ENCODE measurements around the gene LRRC4C. TPM values are rescaled to one million over a fixed set of nuclear protein-coding genes. Genes with fewer than 3 reads are reported as not detected.

The LRRC4C gene
- total and polyA plus RNA-seq, 10 of the 15 experiments (the other 5 are each of a cell fraction or from before 2014, with no cell fraction given): 1.5 TPM; not detected in 9

DNA sequence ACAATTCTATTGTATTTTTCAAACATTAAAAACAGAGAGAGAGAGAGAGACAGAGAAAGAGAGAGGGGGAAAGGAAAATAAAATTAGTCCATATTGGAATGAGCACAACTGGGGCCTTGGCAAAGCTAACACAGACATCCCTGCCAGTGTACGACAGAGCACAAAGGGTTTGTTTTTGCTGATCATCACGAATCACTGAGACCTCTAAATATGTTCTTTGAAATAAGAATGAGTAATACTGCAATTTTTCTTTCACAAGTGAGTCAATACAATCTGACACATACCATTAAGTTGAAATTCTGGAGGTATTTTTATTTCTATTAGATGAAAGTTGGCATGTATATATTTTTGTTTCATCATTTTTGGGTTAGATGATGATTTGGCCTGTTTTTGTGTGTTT lies 27.0 kb upstream of the LRRC4C start (continued):
- TF ChIP-seq, protein P1, sequence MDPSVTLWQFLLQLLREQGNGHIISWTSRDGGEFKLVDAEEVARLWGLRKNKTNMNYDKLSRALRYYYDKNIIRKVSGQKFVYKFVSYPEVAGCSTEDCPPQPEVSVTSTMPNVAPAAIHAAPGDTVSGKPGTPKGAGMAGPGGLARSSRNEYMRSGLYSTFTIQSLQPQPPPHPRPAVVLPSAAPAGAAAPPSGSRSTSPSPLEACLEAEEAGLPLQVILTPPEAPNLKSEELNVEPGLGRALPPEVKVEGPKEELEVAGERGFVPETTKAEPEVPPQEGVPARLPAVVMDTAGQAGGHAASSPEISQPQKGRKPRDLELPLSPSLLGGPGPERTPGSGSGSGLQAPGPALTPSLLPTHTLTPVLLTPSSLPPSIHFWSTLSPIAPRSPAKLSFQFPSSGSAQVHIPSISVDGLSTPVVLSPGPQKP (IDR thresholded peaks at IDR 0.05; ENCODE audit: low read depth, low read length): no peak
- TF ChIP-seq USF2 (IDR thresholded peaks at IDR 0.05; ENCODE audit: borderline replicate concordance, low read depth, low read length): no peak
- no peak for TF ChIP-seq CHD4 (IDR thresholded peaks at IDR 0.05)
- no peak for TF ChIP-seq POU2F2 (IDR thresholded peaks at IDR 0.05; ENCODE audit: borderline replicate concordance, low read depth, low read length)
- TF ChIP-seq HDGF (IDR thresholded peaks at IDR 0.05): no peak
- no peak for TF ChIP-seq BHLHE40 (IDR thresholded peaks at IDR 0.05; ENCODE audit: borderline replicate concordance in 1 of 2, low read depth in 2 of 2, low read length in 1 of 2)
- no peak for TF ChIP-seq RBBP5 (conservative IDR thresholded peaks at IDR 0.05)
- TF ChIP-seq CHD2 (IDR thresholded peaks at IDR 0.05; ENCODE audit: borderline replicate concordance, low read depth, low read length): no peak

DNA sequence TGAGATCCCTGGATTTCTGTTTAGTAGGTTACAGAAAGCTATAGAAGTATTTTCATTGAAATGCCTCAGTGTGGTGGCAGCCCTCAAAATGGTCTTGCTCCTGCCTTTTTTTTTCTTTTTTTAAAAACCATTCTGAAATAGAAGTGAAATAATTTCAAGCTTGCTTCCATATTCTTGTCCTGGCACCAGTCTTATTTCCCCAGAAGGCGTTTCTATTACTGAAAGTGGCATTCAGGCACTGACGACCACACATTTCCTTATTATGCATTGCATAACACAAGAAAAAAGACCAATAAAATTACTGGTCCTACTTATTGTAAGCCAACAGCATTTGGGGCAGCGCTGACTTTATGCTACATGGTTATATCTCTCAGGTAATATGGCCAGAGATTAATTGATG lies 24.5 kb upstream of the LRRC4C start:
- Histone ChIP-seq H3K4me1 (ENCODE audit: control insufficient read depth, insufficient read depth, low read length) (no peaks in the 10 kb centered on the region), H3K9me3 (replicated peaks; ENCODE audit: control insufficient read depth, insufficient read depth, low read length) (no peaks in the 10 kb centered on the region), H3K27ac (ENCODE audit: control insufficient read depth, insufficient read depth) (no peak overlapping the region), H3K4me3 (no peak overlapping the region), H3K36me3 (ENCODE audit: control insufficient read depth in 2 of 2, insufficient read depth in 2 of 2, low read length in 1 of 2) (no peaks in the 10 kb centered on the region), H2AFZ (ENCODE audit: control insufficient read depth, low read depth, low read length) (no peak overlapping the region), H3K79me2 (ENCODE audit: control insufficient read depth, insufficient read depth, low read length) (no peaks in the 10 kb centered on the region), H3K27me3 (replicated peaks in 1 of 2; ENCODE audit: control insufficient read depth in 2 of 2, insufficient read depth in 2 of 2, low read length in 1 of 2) (no peaks in the 10 kb centered on the region), H3K9ac (ENCODE audit: control insufficient read depth, insufficient read depth, low read length) (no peak overlapping the region), H3K4me2 (ENCODE audit: control insufficient read depth, insufficient read depth) (no peak overlapping the region), H4K20me1 (ENCODE audit: control insufficient read depth, insufficient read depth) (no peaks in the 10 kb centered on the region)
- TF ChIP-seq RBBP5 (conservative IDR thresholded peaks at IDR 0.05) (no peak), KDM1A (IDR thresholded peaks at IDR 0.05; ENCODE audit: borderline replicate concordance) (no peak), TBL1XR1 (IDR thresholded peaks at IDR 0.05; ENCODE audit: low read depth, low read length) (no peak), USF1 (IDR thresholded peaks at IDR 0.05; ENCODE audit: borderline replicate concordance, extremely low read length, insufficient read depth, low read depth, low read length) (no peak)
- intact Hi-C loops (cut with micrococcal nuclease; ENCODE audit: unreplicated experiment) (no loop called here), in situ Hi-C loops (cut with MboI) (no loop called here)
- ChIA-PET POLR2A (no interaction called here), RAD21 (ENCODE audit: unreplicated experiment) (no interaction called here), CTCF (no interaction called here), SMC1A (ENCODE audit: uncharacterized antibody, unreplicated experiment) (no interaction called here)
- FAIRE-seq: no peak
- no TSS peak for BruUV-seq (replicated peaks)
- no peak for DNase-seq (ENCODE audit: low read depth, low spot score)
- WGBS (ENCODE audit: insufficient coverage, insufficient replicate concordance, low lambda C conversion rate, missing lambda C conversion rate): 0% methylated on average over 3 of the region's 3 CpGs
- no peak for ATAC-seq
